LNCAP (cell line): Measurements from ENCODE around the gene CSAG2.
"Not testable (repeated sequence)": the region's sequence is repeated elsewhere in the genome, so short reads cannot be mapped to it uniquely, and the experiment has no call there.

Source experiments
- TF ChIP-seq, protein P1 (sequence below): fragments of 450-650 bp; IDR thresholded peaks from 2 replicates; pipeline ENCODE4 v1.5.1; 2017; ENCODE audit warnings: mild to moderate bottlenecking

The CSAG2 gene, protein sequence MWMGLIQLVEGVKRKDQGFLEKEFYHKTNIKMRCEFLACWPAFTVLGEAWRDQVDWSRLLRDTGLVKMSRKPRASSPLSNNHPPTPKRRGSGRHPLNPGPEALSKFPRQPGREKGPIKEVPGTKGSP

DNA sequence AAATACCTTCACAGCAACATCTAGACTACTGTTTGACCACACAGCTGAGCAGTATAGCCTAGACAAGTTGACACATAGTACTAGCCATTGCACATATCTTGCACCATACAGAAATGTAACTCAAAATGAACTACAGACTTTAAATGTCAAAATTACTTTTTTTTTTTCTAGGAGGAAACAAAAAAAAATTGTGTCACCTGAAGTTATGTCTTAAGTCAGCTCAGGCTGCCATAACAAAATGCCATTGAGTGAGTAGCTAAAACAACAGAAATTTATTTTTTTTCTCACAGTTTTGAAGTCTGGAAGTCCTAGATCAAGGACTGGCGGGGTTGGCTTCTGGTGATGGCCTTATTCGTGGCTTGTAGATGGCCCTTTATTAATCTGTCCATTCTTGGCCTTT lies at the start of gene CSAG2:
CSAG2 (minus strand) TSS at position 101 of the 400 bp plus-strand sequence. CDS start 161 bp downstream, outside the sequence.
- TF ChIP-seq, protein P1, sequence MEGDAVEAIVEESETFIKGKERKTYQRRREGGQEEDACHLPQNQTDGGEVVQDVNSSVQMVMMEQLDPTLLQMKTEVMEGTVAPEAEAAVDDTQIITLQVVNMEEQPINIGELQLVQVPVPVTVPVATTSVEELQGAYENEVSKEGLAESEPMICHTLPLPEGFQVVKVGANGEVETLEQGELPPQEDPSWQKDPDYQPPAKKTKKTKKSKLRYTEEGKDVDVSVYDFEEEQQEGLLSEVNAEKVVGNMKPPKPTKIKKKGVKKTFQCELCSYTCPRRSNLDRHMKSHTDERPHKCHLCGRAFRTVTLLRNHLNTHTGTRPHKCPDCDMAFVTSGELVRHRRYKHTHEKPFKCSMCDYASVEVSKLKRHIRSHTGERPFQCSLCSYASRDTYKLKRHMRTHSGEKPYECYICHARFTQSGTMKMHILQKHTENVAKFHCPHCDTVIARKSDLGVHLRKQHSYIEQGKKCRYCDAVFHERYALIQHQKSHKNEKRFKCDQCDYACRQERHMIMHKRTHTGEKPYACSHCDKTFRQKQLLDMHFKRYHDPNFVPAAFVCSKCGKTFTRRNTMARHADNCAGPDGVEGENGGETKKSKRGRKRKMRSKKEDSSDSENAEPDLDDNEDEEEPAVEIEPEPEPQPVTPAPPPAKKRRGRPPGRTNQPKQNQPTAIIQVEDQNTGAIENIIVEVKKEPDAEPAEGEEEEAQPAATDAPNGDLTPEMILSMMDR = not testable (repeated sequence)

DNA sequence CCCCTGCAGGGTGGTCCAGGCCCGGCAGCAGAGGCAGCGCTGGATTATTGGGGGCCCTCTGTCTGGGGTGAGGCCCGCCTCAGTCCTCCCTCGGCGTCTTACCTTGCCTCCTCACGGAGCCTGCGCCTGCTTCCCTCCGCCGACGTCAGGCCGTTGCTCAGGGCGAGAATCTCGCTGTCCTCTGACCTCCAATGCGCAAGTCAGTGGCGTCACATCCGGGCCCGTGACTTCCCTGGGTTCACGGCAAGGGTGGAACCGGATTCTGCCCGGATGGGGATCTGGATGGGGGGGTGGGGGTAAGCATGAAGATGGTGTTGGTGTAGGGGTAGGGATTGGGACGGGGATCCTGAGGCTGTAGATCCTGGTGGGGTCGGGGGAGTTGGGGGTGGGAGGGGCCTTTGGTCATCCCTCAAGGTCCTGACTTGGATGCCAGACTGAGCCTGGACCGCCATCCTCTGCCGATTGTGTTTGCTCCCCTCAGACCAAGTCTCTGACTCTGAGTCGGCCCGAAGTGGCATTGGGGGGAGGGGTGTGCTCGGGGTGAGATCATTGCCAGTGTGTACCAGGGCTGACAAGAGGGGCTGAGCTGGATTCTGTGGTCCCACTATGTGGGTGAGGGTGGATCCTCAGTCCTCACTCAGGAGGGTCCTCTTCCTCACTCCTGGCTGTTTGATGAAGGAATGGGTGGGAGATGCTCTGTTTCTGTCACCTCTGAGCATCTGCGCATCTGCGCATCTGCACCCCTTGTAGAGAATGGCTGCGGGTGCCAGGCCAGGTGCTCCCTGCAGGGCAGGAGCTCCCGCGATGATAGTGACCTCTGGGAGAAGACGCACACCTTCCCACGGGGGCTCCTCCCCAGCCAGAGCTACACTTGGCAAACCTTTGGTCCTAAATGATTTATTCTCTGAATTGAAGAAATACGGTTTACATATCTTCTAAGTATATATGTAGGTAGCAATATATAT lies 44.9 kb upstream of the CSAG2 start, which contains the start of gene MAGEA2:
MAGEA2 (minus strand) TSS at position 157 of the 965 bp plus-strand sequence. CDS start 2,479 bp downstream, outside the sequence.
- TF ChIP-seq, protein P1 = not testable (repeated sequence)

DNA sequence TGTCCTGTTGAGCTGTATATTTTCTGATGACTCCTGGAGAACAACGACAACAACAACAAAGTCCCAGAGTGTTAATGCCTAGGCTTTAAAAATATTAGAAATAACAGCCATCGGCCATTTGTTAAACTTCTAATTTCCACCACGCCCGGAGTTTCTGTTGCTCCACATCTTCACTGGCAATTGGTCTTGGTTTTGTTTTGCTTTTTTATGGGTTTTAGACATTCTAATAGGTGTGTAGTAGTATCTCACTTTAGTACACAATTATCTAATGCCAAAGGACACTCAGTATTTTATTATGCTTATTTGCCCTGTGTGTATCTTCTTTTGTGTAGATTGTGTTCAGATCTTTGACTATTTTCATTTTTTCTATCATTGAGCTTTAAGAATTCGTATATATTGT lies 29.5 kb upstream of the CSAG2 start:
- TF ChIP-seq, protein P1 = no peak

DNA sequence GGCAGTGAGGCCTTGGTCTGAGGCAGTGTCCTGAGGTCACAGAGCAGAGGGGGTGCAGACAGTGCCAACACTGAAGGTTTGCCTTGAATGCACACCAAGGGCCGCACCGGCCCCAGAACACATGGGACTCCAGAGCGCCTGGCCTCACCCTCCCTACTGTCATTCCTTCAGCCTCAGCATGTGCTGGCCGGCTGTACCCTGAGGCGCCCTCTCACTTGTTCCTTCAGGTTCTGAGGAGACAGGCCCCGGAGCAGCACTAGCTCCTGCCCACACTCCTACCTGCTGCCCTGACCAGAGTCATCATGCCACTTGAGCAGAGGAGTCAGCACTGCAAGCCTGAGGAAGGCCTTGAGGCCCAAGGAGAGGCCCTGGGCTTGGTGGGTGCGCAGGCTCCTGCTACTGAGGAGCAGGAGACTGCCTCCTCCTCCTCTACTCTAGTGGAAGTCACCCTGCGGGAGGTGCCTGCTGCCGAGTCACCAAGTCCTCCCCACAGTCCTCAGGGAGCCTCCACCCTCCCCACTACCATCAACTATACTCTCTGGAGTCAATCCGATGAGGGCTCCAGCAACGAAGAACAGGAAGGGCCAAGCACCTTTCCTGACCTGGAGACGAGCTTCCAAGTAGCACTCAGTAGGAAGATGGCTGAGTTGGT lies 26.9 kb upstream of the CSAG2 start:
- TF ChIP-seq, protein P1 = no peak

DNA sequence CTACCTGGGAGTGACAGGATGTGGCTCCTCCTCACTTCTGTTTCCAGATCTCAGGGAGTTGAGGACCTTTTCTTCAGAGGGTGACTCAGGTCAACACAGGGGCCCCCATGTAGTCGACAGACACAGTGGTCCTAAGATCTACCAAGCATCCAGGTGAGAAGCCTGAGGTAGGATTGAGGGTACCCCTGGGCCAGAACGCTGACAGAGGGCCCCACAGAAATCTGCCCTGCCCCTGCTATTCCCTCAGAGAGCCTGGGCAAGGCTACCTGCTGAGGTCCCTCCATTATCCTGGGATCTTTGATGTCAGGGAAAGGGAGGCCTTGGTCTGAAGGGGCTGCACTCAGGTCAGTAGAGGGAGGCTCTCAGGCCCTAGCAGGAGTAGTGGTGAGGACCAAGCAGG lies 26.0 kb upstream of the CSAG2 start:
- TF ChIP-seq, protein P1 = no peak

DNA sequence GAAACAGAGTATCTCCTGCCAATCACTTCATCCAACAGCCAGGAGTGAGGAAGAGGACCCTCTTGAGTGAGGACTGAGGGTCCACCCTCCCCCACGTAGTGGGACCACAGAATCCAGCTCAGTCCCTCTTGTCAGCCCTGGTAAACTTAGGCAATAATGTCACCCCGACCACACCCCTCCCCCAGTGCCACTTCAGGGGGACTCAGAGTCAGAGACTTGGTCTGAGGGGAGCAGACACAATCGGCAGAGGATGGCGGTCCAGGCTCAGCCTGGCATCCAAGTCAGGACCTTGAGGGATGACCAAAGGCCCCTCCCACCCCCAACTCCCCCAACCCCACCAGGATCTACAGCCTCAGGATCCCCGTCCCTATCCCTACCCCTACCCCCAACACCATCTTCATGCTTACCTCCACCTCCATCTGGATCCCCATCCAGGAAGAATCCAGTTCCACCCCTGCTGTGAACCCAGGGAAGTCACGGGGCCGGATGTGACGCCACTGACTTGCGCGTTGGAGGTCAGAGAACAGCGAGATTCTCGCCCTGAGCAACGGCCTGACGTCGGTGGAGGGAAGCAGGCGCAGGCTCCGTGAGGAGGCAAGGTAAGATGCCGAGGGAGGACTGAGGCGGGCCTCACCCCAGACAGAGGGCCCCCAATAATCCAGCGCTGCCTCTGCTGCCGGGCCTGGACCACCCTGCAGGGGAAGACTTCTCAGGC lies 24.3 kb upstream of the CSAG2 start, which contains the start of the genes CSAG1 and MAGEA12:
CSAG1 (minus strand) TSS at position 461 of the 715 bp plus-strand sequence. CDS start 1,261 bp downstream, outside the sequence.
MAGEA12 (plus strand) TSS at position 497 of the 715 bp plus-strand sequence. CDS start 2,405 bp downstream, outside the sequence.
- TF ChIP-seq, protein P1 = no peak
